T47D (cell line): ENCODE measurements around the gene NT5C1A.

ENCODE experiments used
- DNase-seq, 2 experiments: peaks; one replicate each; pipeline versions ENCODE4 v3.0.0 to v3.0.0-alpha.2; 2011 to 2012; ENCODE audit warnings: low read depth in 1 of 2, low spot score in 1 of 2
- JUND ChIP-seq: IDR thresholded peaks from 2 replicates; pipeline ENCODE4 v1.6.1; 2012; ENCODE audit warnings: low read depth
- in situ Hi-C: cut with HindIII; loops from 2 replicates; pipeline ENCODE4 v1.10.0; 2016; ENCODE audit warnings: low sequenced_read_pairs, low pct_unique_long_range_greater_than_20kb

The NT5C1A gene

DNA sequence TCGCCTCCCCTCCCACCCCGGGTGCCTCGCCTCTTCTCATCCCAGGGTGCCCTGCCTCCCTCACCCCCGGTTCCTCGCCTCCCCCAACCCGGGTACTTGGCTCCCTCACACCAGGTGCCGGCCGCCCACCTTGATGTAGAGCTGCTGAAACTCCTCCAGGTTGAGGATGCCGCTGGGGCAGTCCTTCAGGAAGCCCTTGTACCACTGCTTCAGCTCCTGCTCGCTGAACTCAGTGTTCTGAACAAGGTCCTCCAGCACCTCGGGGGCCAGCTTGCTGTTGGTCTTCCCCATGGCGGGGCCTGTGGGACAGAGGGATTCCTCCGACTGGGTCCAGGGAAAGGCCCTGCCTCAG is 12.4 kb upstream of the NT5C1A start:
- in situ Hi-C loops = no loop called here
- TF ChIP-seq JUND = no peak
- no peak for DNase-seq

DNA sequence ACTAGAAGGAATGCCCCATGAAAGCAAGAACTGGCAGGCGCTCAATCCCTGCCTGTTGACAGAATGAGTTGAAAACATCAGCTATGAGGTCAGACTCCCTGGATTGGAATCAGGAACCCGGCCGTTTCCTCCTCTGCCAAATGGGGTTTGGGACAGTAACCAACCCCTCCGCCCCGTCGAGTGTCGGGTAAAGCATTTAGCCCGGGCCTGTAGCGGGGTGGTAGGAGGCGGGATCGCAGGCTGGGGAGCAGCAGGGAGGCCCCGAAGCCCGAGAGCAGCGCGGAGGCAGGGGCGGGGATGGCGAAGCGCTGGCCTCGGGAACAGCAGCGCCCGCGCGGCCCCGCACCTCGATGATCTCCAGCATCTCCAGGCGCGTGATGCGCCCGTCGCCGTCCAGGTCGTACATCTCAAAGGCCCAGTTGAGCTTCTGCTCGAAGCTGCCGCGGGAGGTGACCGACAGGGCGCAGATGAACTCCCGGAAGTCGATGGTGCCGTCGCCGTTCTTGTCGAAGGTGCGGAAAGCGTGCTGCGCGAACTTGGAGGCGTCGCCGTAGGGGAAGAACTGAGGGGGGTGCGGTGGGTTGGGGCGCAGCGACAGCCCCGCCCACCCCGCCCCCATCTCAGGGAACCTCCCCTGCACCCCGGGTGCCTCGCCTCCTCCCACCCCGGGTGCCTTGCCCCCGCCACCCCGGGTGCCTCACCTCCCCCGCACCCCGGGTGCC is 11.8 kb upstream of the NT5C1A start:
- DNase-seq = no peak
- TF ChIP-seq JUND = no peak
- in situ Hi-C loops = no loop called here

DNA sequence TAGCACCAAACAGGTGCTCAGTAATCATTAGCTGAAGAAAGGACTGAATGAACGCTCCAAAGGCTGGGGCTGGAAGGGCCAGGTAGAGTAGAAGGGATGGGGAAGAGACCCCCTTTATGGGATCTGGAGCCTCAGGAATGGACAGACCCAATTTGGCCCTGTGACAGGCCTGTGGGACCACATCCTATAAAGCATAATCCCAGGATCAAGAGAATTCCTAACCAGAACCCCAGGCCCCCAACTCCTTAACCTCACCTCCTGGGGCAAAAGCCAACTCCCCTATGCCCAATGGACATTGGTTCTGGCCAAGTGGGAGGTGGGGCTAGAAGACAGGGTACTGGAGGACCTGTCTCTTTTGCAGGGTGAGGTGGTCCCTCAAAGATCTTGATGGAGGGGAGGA is 10.1 kb upstream of the NT5C1A start:
- in situ Hi-C loops = no loop called here
- no peak for TF ChIP-seq JUND
- DNase-seq = no peak

DNA sequence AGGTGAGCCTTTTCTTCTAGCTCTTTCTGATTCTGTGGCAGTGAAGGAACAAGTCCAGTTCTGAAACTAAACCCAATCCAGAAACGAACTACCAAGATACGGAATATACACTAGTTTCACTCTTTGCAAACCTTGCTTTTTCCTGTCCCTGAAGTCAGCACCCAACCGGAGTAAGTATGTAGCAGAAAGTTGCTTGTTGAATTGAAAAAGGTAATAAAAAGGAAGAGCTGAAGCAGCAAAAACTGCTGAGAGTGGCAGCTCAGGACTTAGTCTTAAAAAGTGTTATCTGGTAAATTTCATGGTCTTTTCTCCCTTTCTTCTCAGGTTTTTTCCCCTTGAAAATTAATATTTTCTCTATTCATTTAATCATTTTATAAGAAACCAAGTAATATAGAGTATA is 9.4 kb upstream of the NT5C1A start:
- no peak for DNase-seq
- in situ Hi-C loops = no loop called here
- TF ChIP-seq JUND = no peak

DNA sequence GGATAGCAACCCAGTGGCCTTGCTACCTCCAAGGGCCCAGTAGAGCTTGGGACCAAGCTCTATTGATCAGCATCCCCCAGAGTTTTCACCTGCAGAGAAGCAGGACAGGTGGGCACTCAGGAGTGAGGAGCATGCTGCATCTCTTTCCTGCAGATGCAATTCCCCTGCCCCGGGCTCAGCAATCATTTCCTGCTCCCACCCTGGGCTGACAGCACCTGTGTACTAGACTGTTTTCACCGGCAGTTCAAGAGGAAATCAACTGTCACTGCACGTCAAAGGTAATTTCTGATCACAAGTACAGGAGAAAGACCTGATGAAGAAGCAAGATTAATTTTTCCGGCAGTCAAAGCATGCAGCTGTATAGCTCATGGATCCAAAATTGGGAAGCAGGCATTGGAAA is 8.8 kb upstream of the NT5C1A start:
- in situ Hi-C loops = no loop called here
- no peak for TF ChIP-seq JUND
- no peak for DNase-seq

DNA sequence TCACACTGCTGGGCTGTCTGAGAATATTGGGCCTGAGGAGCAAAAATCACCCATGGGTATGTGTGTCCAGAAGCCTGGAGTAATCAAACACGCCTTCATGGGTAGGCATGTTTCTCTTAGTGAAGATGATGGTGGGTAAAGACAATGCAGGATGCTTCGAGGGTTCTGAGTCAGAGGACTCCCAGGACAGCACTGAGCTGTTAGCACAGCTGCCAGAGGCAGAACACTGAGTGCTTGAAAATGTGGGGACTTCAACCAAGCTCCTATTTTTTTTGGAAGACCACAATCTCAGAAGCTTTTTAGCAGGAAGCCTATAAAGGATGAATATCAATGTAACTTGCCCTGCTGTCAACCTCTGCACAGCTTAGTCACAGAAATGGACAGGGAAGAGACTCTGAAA is 7.9 kb upstream of the NT5C1A start:
- no peak for DNase-seq
- TF ChIP-seq JUND = no peak
- in situ Hi-C loops = no loop called here

DNA sequence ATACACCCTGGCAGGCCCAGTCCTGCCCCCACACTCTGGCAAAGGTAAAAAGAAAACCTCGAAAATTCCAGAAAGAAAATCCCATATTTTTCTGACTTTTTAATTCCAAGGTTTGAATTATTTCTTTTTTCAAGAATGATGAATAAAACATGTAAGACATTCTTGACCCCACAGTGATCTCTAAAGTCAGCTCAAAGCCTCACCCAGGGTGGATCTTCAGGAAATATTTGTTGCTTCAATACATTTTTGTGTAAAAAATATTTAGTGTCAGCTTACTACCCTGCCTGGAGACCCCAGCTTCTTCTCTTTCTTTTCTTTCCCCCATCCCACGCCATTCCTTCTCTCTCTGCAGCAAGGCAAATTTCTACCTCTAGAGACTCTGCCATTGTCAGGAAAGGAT is 7.0 kb upstream of the NT5C1A start:
- in situ Hi-C loops = no loop called here
- TF ChIP-seq JUND = no peak
- no peak for DNase-seq

DNA sequence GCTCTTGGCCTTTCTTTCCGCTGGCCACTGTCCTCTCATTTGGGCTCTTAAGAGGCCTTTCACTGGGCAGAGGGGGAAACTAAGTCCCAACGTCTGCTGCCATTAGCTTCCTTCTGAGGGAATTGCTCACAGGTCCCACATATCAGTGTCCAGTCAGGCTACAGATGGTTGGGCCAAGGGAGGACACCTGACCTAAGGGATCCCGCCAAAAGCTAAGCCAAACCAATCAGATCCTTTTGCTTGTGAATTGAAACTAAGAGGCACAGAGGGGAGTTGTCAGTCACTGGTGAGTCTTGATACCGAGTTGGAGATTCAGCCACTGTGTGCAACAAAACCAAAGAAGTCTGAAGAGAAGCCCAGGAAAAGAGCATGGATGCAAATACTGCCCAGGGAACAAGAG is 5.7 kb upstream of the NT5C1A start:
- in situ Hi-C loops = no loop called here
- no peak for TF ChIP-seq JUND
- DNase-seq = no peak

DNA sequence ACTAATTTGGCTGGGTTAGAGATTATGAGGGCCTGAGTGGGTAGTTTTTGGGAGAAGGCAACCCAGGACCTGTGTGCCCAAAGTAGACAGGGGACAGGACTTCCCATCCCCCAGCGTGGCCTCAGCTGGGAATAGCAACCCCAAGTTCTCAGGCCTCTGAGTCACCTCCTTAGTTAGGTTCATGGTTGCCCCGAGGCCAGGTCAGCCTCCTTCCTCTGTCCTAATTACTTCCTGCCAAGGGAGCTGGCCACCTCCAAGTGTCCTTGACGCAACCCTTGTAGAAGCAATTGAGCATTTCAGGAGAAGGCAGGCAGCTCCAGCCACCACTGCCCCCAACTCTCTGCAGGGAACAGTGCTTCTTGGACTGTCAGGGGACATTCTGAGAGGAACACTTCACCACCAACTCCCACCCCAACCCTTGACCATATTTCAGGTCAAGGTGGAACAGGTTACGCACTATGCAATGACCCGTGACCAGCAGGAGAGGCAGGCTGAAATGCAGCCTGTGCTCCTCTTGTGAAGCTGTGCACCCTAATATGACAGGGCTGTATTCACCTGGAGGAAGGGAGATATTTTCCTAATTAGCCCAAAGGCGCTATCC is 5.1 kb upstream of the NT5C1A start:
- DNase-seq = no peak
- in situ Hi-C loops = no loop called here
- TF ChIP-seq JUND = no peak

DNA sequence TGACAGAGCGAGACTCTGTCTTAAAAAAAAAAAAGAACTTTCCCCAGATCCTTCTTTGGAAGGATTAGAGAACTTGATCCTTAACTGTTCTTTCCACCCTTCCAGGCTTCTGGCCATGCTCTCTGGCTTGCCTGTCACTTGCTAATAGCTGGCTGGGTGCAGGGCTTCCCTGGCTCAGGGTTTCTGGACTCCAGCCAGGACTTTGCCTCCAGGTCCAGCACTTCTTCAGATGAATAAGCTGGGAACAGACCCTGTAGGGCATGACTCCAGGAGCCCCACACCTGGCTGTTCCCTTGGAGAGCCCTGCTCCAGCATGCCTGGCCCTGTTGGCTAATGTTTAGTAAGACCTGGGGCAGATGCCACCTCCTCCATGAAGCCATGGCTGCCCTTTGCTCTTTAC is 3.3 kb upstream of the NT5C1A start:
- TF ChIP-seq JUND = no peak
- in situ Hi-C loops = no loop called here
- DNase-seq = no peak

DNA sequence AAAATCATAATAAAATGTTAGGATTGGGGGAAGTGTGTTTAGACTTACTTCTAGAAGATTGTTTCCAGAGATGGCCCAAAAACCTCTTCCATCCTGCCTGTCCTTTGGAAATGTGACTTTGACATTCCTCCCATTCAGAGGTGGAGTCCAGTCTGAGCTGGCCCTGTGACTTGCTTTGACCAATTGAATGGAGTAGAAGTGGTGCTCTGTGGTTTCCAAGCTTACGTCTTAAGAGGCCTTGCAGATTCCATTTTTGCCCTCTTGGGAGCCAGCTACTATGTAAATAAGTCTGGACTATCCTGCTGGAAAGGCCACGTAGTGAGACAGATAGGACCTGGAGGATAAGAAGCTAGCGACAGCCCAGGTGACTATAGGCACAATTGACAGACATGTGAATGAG is 1.3 kb upstream of the NT5C1A start:
- in situ Hi-C loops = no loop called here
- TF ChIP-seq JUND = no peak
- DNase-seq = peak in 1 of 2 experiments; percentile 3

DNA sequence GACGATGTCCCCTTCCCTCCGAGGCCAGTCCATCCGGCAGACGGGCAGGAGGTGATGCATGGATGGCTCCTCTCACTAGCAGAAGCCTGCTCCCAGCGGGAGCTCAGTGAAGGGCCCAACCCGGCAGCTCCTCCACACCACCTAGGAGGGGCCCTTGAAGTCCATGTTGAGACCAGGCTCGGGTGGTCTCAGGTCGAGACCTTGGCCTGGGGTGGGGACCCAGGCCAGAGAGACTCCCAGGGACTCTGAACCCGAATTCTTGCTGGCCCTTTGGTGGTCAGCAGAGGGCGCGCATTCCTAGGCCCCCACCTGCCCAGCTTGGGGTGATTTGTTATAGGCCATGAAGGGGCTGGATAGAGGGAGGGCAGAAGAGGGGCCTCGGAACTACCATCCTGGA is 642 bp upstream of the NT5C1A start:
- DNase-seq = no peak
- in situ Hi-C loops = no loop called here
- TF ChIP-seq JUND = no peak

DNA sequence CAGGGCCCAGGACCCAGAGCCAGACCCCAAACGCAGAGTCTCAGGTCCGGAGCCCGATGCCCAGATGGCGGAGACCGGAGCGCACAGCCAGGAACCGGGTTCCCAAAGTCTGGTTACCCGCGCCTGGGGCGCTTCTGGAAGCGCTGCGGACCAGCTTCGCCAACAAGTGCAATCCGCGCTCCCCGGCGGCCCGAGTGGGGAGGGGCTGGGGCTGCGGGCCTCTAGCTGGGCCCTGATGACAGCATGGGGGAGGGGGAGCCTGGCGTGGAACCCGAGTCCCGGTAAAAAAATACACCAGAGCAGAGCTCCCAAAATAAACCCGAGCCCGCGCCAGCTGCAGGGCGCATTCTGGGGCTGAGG is 494 bp downstream of the NT5C1A start:
- no peak for DNase-seq
- TF ChIP-seq JUND = no peak
- in situ Hi-C loops = no loop called here

DNA sequence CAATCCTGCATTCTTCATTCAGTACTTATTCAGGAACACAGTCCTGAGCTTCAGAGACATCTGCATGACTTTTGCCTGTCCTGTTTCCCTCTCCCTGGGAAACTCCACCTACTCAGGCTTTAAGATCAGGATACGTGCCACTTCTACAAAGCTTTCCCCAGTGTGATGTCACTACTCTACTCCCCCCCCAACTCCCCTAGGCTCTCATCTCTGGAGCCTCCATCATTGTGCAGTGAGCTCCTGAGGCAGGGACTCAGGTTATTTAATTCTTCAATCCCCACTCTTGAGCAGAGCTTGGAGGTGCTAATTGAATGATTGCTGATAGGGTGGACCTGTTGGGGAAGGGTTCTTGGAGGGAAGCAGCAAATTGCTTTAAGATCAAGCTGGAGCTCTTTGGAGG is 1.2 kb downstream of the NT5C1A start:
- no peak for DNase-seq
- in situ Hi-C loops = no loop called here
- no peak for TF ChIP-seq JUND
